Measurements from ENCODE around the gene SOCS4. TPM values are rescaled to one million over a fixed set of nuclear protein-coding genes. Genes with fewer than 3 reads are reported as not detected.

The SOCS4 gene
- total RNA-seq, 4 donors from 2014 or later = 25.4 to 45.0 (median 37.9) TPM

- no peak overlapping the region for H3K4me3 ChIP-seq
- no peak for ATAC-seq
- no peaks in the 10 kb centered on the region for H3K27me3 ChIP-seq
- peaks cover 5 to 66% (median 14%) of the 10 kb centered on the region in 3 donors for H3K4me1 ChIP-seq
- TF ChIP-seq EP300 (IDR thresholded peaks at IDR 0.05) (no peak), CTCF (IDR thresholded peaks at IDR 0.05) (no peak)
- peak overlapping the region in 3 of 4 donors; percentile 40 to 65 (median 49) for H3K27ac ChIP-seq
- peaks cover 0 to 32% of the 10 kb centered on the region in 2 donors for H3K36me3 ChIP-seq
- 25 to 42% methylated on average over 2 of the region's 2 CpGs for WGBS, 2 donors (ENCODE audit: low coverage in 1 of 2)
- no peaks in the 10 kb centered on the region for H3K9me3 ChIP-seq
These were observed 38.4 kb downstream of the SOCS4 start for GRCh38 chr14:55065411-55065810.

DNA sequence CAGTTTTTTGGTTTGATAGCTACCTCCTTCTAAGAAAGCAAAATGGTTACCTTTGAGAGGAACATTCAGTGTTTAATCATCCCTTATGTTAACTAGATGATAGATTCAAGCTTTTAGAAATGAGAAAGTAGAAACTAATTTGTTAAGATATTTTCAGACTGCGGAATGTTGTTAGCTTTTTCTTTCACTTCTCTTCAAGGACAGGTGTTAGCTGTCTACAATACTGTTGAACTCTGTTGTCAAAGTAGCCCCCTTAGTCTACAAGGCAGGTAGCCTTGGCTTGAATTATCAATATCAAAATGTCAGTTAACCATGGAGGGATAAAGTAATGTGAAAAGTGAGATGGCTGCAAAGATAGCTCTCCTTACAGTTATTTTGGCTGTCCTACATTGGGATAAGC, 39.2 kb downstream of the SOCS4 start:
- TF ChIP-seq POLR2AphosphoS5 (IDR thresholded peaks at IDR 0.05) = no peak
- TF ChIP-seq CTCF (IDR thresholded peaks at IDR 0.05) = no peak
- no peak for TF ChIP-seq POLR2A (IDR thresholded peaks at IDR 0.05)
- Histone ChIP-seq H3K4me1 (peaks cover 5 to 64% (median 14%) of the 10 kb centered on the region in 3 donors), H3K9me3 (no peaks in the 10 kb centered on the region), H3K36me3 (peaks cover 0 to 32% of the 10 kb centered on the region in 2 donors), H3K4me3 (no peak overlapping the region), H3K27ac (peak overlapping the region in 2 of 4 donors; percentile 33 to 49), H3K27me3 (no peaks in the 10 kb centered on the region)
- no peak for ATAC-seq
- WGBS, 2 donors (ENCODE audit: low coverage in 1 of 2) = 50 to 60% methylated on average over 1 of the region's 1 CpG

DNA sequence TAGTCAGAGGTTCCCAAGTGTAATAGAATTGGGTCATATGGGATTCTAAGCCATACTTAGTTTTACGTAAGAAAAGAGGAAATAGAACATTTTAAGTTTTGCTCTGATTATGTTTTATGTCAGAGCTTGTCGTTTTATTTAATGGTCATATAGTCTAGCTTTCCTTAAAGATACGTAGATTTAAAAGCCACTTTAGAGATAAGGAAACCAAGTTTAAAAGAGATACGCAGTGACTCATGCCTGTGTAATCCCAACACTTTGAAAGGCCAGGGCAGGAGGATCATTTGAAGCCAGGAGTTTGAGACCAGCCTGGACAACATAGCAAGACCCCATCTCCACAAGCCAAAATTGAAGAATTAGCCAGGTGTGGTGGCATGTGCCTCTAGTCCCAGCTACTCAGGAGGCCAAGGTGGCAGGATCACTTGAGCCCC, 44.0 kb downstream of the SOCS4 start:
- H3K36me3 ChIP-seq = no peaks in the 10 kb centered on the region
- peak overlapping the region; percentile 47 to 86 (median 84) for H3K27ac ChIP-seq
- peaks cover 5 to 54% (median 6%) of the 10 kb centered on the region in 3 donors for H3K4me1 ChIP-seq
- no peak overlapping the region for H3K4me3 ChIP-seq
- H3K9me3 ChIP-seq = no peaks in the 10 kb centered on the region
- WGBS, 2 donors (ENCODE audit: low coverage in 1 of 2) = 19 to 57% methylated on average over 4 of the region's 4 CpGs
- H3K27me3 ChIP-seq = no peaks in the 10 kb centered on the region
- ATAC-seq = no peak
- TF ChIP-seq CTCF (IDR thresholded peaks at IDR 0.05) (no peak), POLR2AphosphoS5 (IDR thresholded peaks at IDR 0.05) (no peak), EP300 (IDR thresholded peaks at IDR 0.05) (no peak), POLR2A (IDR thresholded peaks at IDR 0.05) (no peak)

GRCh38 chr14:55071870-55072640, 45.0 kb downstream of the SOCS4 start:
- no peaks in the 10 kb centered on the region for H3K36me3 ChIP-seq
- H3K4me3 ChIP-seq = peak overlapping the region in 1 of 2 donors; percentile 17
- H3K4me1 ChIP-seq = peaks cover 5 to 47% (median 6%) of the 10 kb centered on the region in 3 donors
- no peaks in the 10 kb centered on the region for H3K27me3 ChIP-seq
- 6% methylated on average over 10 of the region's 10 CpGs for WGBS, 2 donors (ENCODE audit: low coverage in 1 of 2)
- H3K9me3 ChIP-seq = no peaks in the 10 kb centered on the region
- H3K27ac ChIP-seq = peak overlapping the region; percentile 81 to 87 (median 86)
- peak; percentile 80 for ATAC-seq
- TF ChIP-seq EP300 (IDR thresholded peaks at IDR 0.05) (no peak), POLR2AphosphoS5 (IDR thresholded peaks at IDR 0.05) (peak; percentile 71)

GRCh38 chr14:55073856-55074255, 46.8 kb downstream of the SOCS4 start:
- no peaks in the 10 kb centered on the region for H3K36me3 ChIP-seq
- H3K9me3 ChIP-seq = no peaks in the 10 kb centered on the region
- no peaks in the 10 kb centered on the region for H3K27me3 ChIP-seq
- TF ChIP-seq POLR2A (IDR thresholded peaks at IDR 0.05) (no peak), CTCF (IDR thresholded peaks at IDR 0.05) (no peak), EP300 (IDR thresholded peaks at IDR 0.05) (no peak), POLR2AphosphoS5 (IDR thresholded peaks at IDR 0.05) (no peak)
- peaks cover 5 to 47% (median 6%) of the 10 kb centered on the region in 3 donors for H3K4me1 ChIP-seq
- peak overlapping the region in 3 of 4 donors; percentile 11 to 39 (median 18) for H3K27ac ChIP-seq
- WGBS, 2 donors (ENCODE audit: low coverage in 1 of 2) = 29 to 80% methylated on average over 2 of the region's 2 CpGs
- no peak overlapping the region for H3K4me3 ChIP-seq
- no peak for ATAC-seq
